Activated CD4-positive, alpha-beta T cell treated with anti-CD3 and anti-CD28 coated beads, Interleukin-2, amount 10 ng/mL, durations not matched to agents 7 days and 5 days (primary cell): ENCODE measurements around the gene SMTNL1. TPM values are rescaled to one million over a fixed set of nuclear protein-coding genes. Genes with fewer than 3 reads are reported as not detected.

Experiments used
- CTCF ChIA-PET: fragments of 350-600 bp; sonication (Branson Sonifier 250); formaldehyde crosslinking; loops from one replicate; lab custom pipeline; 2021; ENCODE audit warnings: antibody characterized with exemption; lab: Charles Lee
- POLR2A ChIA-PET: fragments of 350-600 bp; sonication (Branson Sonifier 250); formaldehyde crosslinking; loops from one replicate; lab custom pipeline; 2021; ENCODE audit warnings: antibody characterized with exemption; lab: Charles Lee
- DNase-seq: peaks from one replicate; pipeline ENCODE4 v3.0.0-alpha.2; 2020
- H3K27ac Mint-ChIP-seq: one replicate; pipeline ENCODE4 v1.8.0; 2021; ENCODE audit warnings: mild to moderate bottlenecking, moderate library complexity, mixed read lengths
- H3K27me3 Mint-ChIP-seq: one replicate; pipeline ENCODE4 v1.8.0; 2021; ENCODE audit warnings: mixed read lengths
- H3K36me3 Mint-ChIP-seq: one replicate; pipeline ENCODE4 v1.8.0; 2021; ENCODE audit warnings: low read depth, mixed read lengths
- H3K4me1 Mint-ChIP-seq: one replicate; pipeline ENCODE4 v1.8.0; 2021; ENCODE audit warnings: mixed read lengths
- H3K4me3 Mint-ChIP-seq: one replicate; pipeline ENCODE4 v1.8.0; 2021; ENCODE audit warnings: mild to moderate bottlenecking, moderate library complexity, mixed read lengths
- H3K9me3 Mint-ChIP-seq: one replicate; pipeline ENCODE4 v1.8.0; 2021; ENCODE audit warnings: mixed read lengths
- total RNA-seq, 2 experiments: library from RNA; stranded (reverse); gene quantifications; one replicate each; pipeline ENCODE4 v1.2.3, GENCODE V29; 2021

The SMTNL1 gene
- total RNA-seq, 2 experiments from 2014 or later: not detected

DNA sequence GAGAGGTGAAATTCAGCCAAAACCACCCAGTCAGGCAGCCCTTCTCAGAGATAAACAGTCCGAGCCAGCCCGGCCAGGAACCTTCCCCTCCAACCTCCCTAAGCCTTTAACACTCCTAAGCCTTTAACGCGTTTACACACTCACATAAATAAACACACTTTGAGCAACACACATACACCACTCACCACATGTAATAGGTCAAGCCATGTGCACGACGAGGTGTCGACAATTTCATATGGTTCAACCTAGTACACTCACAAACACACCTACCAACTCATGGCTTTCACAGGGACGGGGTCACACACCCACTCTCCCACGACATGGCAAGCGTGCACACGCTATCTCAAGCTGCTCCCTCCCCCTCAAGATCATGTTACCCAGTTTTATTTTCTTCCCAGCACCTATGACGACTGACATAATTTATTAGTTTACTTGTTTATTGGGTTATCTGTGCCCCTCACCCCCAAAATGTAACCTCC lies 37.4 kb upstream of the SMTNL1 start:
- Mint-ChIP-seq H3K27ac (no peak overlapping the region), H3K9me3 (no peaks in the 10 kb centered on the region), H3K36me3 (peaks cover 7% of the 10 kb centered on the region), H3K27me3 (no peaks in the 10 kb centered on the region), H3K4me3 (no peak overlapping the region), H3K4me1 (peaks cover 7% of the 10 kb centered on the region)
- ChIA-PET POLR2A (interaction anchor here (0.6 kb wide), 1 partner anchor 20 kb away, joined by 5 read pairs; no protein-coding TSS in a partner anchor), CTCF (interaction anchor here (0.9 to 1.2 kb wide), 2 partner anchors 9 to 27 kb away, joined by 4 to 5 read pairs; no protein-coding TSS in a partner anchor)
- DNase-seq: no peak

DNA sequence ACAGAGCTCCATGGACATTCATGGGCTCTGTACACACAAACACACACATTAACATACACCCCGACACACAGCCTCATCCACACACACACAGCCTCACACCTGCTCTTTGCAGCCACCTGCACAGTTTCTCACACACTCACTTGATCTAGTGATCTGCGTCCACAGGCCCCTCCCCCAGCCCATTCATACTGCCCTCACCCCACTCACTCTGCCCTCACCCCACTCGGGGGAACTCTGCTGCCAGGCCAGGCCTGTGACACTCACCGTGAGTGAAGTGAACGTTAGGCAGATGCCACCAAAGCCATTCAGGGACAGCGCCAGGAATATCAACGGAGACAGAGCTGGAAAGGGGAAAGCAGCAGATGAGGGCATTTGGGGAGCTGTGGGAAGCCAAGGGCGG lies 36.9 kb upstream of the SMTNL1 start:
- ChIA-PET POLR2A (no interaction called here), CTCF (interaction anchor here (0.9 to 1.2 kb wide), 3 partner anchors 9 to 137 kb away, joined by 3 to 5 read pairs (median 4); no protein-coding TSS in a partner anchor)
- no peaks in the 10 kb centered on the region for H3K27me3 Mint-ChIP-seq
- DNase-seq: no peak
- H3K9me3 Mint-ChIP-seq: no peaks in the 10 kb centered on the region
- peak overlapping the region; percentile 55 for H3K27ac Mint-ChIP-seq
- peaks cover 7% of the 10 kb centered on the region for H3K4me1 Mint-ChIP-seq
- peaks cover 7% of the 10 kb centered on the region for H3K36me3 Mint-ChIP-seq
- no peak overlapping the region for H3K4me3 Mint-ChIP-seq

DNA sequence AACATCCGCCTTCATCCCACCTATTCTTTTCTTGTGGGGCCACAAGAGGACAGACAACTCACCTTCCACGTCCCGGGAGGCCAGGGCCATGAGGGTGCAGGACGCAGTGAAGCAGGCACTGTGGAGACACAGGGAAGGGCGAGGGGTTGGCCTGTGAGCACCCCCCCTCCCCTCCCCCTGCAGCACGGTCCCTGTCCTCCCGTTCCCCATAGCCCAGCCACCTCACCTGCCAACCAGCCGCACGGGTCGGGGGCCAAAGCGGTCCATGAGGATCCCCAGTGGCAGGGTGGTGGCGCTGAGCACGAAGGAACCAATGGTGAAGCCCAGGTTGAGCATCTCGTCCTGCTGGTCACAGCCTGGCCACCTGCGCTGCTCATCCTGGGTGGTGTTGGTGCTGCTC lies 36.5 kb upstream of the SMTNL1 start:
- Mint-ChIP-seq H3K27me3 (no peaks in the 10 kb centered on the region), H3K9me3 (no peaks in the 10 kb centered on the region), H3K4me3 (no peak overlapping the region), H3K4me1 (peaks cover 7% of the 10 kb centered on the region), H3K36me3 (peaks cover 7% of the 10 kb centered on the region), H3K27ac (no peak overlapping the region)
- DNase-seq: no peak
- ChIA-PET POLR2A (no interaction called here), CTCF (interaction anchor here (1.0 to 2.6 kb wide), 6 partner anchors 8 to 136 kb away, joined by 3 to 15 read pairs (median 8); no protein-coding TSS in a partner anchor)

DNA sequence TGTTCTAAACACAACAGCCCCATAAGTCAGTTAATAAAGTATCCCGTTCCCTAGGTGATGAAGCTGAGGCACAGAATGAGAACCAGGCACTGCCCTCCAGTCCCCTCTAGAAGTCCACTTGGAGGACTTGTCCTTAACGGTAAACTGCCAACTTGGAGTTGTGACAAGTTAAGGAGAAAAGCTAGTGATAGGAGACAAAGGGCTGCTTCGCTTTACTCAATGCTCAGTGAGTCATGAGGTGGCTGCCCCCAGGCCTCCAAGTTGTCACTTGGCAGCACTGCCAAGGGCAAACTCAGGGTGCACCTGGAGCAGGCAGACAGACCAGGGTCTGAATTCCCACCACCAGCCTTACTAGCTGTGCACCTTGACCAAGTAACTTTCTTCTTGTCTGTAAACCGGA lies 35.4 kb upstream of the SMTNL1 start:
- CTCF ChIA-PET: interaction anchor here (0.7 to 2.6 kb wide), 8 partner anchors 9 to 25 kb away, joined by 3 to 15 read pairs (median 8); partner anchors contain the start of gene SLC43A1
- Mint-ChIP-seq H3K27ac (no peak overlapping the region), H3K4me3 (no peak overlapping the region), H3K36me3 (peaks cover 7% of the 10 kb centered on the region), H3K4me1 (peaks cover 7% of the 10 kb centered on the region), H3K27me3 (no peaks in the 10 kb centered on the region), H3K9me3 (no peaks in the 10 kb centered on the region)
- DNase-seq: no peak
- POLR2A ChIA-PET: no interaction called here

DNA sequence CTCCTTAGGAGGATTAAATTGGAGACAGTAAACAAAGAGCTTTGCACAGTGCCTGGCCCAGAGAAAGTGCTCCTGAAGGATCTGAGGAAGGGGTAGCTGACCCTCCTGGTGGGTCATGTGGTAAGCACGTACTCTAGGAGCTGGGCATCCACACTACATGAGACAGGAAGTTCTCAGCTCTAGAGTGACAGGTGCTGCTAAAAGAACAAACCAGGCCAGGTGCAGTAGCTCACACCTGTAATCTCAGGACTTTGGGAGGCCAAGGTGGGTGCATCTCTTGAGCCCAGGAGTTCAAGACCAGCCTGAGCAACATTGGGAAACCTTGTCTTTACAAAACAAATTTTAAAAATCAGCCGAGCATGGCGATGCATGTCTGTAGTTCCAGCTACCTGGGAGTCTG lies 35.0 kb upstream of the SMTNL1 start:
- Mint-ChIP-seq H3K27me3 (no peaks in the 10 kb centered on the region), H3K36me3 (peaks cover 6% of the 10 kb centered on the region), H3K9me3 (no peaks in the 10 kb centered on the region), H3K4me3 (no peak overlapping the region), H3K27ac (peak overlapping the region; percentile 13), H3K4me1 (peaks cover 7% of the 10 kb centered on the region)
- POLR2A ChIA-PET: no interaction called here
- no peak for DNase-seq
- CTCF ChIA-PET: interaction anchor here (0.7 to 2.6 kb wide), 8 partner anchors 9 to 25 kb away, joined by 3 to 15 read pairs (median 8); partner anchors contain the start of gene SLC43A1

DNA sequence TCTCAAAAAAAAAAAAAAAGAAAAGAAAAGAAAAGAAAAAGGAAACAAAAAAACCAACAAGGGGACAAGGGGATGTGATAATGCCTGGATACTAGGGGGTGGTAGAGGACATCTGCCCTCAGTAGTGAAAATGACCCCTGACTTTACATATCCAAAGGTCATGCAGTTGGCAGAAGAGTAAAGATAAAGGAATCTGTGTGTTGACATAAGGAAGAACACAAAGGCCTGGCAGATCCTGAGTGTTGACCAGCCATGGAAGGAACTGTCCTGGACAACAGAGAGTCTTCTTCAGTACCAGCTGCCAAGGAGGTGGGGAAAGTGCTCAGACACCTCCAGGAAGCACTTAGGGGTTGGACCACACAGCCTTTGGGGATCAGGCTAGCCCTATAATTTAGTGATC lies 34.5 kb upstream of the SMTNL1 start:
- H3K4me3 Mint-ChIP-seq: no peak overlapping the region
- no peak for DNase-seq
- POLR2A ChIA-PET: no interaction called here
- CTCF ChIA-PET: interaction anchor here (0.9 to 2.6 kb wide), 7 partner anchors 8 to 24 kb away, joined by 3 to 15 read pairs (median 8); partner anchors contain the start of gene SLC43A1
- H3K4me1 Mint-ChIP-seq: peaks cover 7% of the 10 kb centered on the region
- no peaks in the 10 kb centered on the region for H3K27me3 Mint-ChIP-seq
- H3K36me3 Mint-ChIP-seq: peaks cover 3% of the 10 kb centered on the region
- H3K27ac Mint-ChIP-seq: no peak overlapping the region
- no peaks in the 10 kb centered on the region for H3K9me3 Mint-ChIP-seq

DNA sequence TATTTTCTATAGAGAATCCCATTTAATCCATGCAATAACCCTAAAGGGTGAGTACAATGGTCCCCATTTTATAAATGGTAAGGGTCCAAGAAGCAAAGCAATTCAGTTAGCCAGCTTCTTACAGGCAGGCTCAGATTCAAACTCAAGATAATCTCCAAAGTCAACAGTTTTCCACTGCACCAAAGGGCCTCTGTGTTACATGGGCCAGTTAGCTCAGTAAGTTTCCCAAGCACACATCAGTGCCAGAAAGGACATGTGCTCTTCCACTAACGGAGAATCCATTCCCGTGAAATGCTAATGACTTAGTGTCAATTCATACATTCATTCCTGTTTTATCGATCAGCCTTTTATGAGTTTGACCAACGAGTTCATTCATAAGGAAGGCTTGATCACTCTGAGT lies 32.9 kb upstream of the SMTNL1 start:
- H3K27me3 Mint-ChIP-seq: no peaks in the 10 kb centered on the region
- no peak for DNase-seq
- no peak overlapping the region for H3K4me3 Mint-ChIP-seq
- peaks cover 9% of the 10 kb centered on the region for H3K4me1 Mint-ChIP-seq
- no peaks in the 10 kb centered on the region for H3K9me3 Mint-ChIP-seq
- H3K27ac Mint-ChIP-seq: no peak overlapping the region
- peaks cover 3% of the 10 kb centered on the region for H3K36me3 Mint-ChIP-seq
- POLR2A ChIA-PET: no interaction called here
- CTCF ChIA-PET: interaction anchor here (0.6 to 3.0 kb wide), 6 partner anchors 11 to 137 kb away, joined by 3 to 16 read pairs (median 4); no protein-coding TSS in a partner anchor

DNA sequence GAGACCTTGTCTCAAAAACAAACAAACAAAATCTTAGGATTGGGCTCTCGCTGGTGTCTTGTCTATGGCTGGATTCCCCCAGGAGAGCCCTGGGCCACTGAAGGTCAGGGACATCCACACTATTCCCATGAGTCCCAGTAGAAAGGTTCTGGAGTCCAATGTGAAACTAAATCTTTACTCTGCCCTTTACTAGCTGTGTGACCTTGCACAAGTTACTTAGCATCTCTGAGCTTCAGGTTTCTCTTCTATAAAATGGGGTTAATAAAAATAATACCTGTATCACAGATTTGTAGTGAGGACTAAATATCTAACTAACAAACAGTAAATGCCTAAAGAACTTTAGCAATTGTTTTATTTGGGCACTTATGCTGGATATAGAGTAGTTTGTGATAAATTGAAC lies 30.9 kb upstream of the SMTNL1 start:
- ChIA-PET POLR2A (no interaction called here), CTCF (interaction anchor here (1.4 to 3.0 kb wide), 4 partner anchors 8 to 49 kb away, joined by 3 to 16 read pairs (median 6); no protein-coding TSS in a partner anchor)
- Mint-ChIP-seq H3K4me1 (peaks cover 4% of the 10 kb centered on the region), H3K27ac (no peak overlapping the region), H3K4me3 (no peak overlapping the region), H3K36me3 (no peaks in the 10 kb centered on the region), H3K9me3 (no peaks in the 10 kb centered on the region), H3K27me3 (no peaks in the 10 kb centered on the region)
- DNase-seq: no peak

DNA sequence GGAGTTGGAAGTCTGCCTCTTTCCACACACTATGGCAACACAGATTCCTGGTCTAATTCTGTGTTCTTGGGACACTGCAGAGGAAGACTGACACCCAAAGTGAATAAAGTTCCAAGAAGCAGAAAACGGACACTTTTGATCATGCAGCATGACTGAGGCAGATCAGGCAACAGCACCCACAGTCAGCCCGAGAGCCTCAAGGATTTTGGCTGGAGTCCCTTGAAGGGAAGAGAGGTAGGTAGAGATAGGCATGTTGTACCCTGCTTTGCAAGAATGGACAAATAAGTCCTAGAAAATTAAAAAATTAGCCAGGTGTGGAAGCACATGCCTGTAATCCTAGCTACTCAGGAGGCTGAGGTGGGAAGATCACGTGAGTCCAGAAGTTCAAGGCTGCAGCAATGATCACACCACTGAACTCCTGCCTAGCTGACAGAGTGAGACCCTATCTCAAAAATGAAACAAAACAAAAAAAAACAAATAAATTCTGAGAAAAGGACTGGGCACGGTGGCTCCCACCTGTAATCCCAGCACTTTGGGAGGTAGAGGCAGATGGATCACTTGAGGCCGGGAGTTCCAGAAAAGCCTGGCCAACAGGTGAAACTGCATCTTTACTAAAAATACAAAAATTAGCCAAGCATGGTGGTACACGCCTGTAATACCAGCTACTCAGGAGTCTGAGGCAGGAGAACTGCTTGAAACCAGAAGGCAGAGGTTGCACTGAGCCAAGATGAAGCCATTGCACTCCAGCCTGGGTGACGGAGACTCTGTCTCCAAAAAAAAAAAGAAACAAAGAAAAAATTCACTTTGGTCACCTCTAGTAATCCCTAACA lies 28.8 kb upstream of the SMTNL1 start:
- POLR2A ChIA-PET: no interaction called here
- H3K36me3 Mint-ChIP-seq: no peaks in the 10 kb centered on the region
- H3K27ac Mint-ChIP-seq: no peak overlapping the region
- no peaks in the 10 kb centered on the region for H3K27me3 Mint-ChIP-seq
- DNase-seq: no peak
- H3K4me1 Mint-ChIP-seq: peaks cover 23% of the 10 kb centered on the region
- CTCF ChIA-PET: interaction anchor here (0.6 kb wide), 1 partner anchor 50 kb away, joined by 3 read pairs; no protein-coding TSS in a partner anchor
- H3K4me3 Mint-ChIP-seq: no peak overlapping the region
- no peaks in the 10 kb centered on the region for H3K9me3 Mint-ChIP-seq

DNA sequence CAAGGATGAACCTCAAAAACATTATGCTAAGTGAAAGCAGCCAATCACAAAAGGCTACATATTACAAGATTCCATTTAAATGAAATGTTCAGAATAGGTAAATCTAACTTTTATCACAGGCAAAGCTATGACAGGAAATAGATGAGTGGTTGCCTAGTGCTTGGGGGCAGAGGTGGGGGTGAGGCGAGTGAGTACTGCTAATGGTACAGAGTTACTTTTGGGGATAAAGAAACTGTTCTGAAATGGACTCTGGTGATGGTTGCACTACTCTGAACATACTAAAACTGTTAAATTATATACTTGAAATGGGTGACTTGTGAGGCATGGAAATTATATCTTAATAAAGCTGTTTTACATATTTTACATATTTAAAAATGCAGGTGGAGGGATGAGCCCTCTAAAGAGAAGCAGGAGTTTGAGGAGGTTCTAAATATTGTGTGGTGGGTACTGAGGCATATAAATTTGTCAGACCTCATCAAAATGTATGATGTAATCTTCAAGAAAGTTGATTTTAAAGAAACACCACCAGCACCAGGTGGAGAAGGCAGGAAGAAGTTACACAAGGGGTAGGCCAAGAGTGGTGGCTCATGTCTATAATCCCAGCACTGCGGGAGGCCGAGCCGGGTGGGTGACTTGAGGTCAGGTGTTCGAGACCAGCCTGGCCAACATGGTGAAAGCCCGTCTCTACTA lies 25.5 kb upstream of the SMTNL1 start:
- Mint-ChIP-seq H3K9me3 (no peaks in the 10 kb centered on the region), H3K27ac (no peak overlapping the region), H3K4me3 (no peak overlapping the region), H3K4me1 (peaks cover 33% of the 10 kb centered on the region), H3K27me3 (no peaks in the 10 kb centered on the region), H3K36me3 (peaks cover 2% of the 10 kb centered on the region)
- no peak for DNase-seq
- ChIA-PET POLR2A (no interaction called here), CTCF (interaction anchor here (0.6 to 2.0 kb wide), 6 partner anchors 10 to 53 kb away, joined by 3 to 7 read pairs (median 3); no protein-coding TSS in a partner anchor)

DNA sequence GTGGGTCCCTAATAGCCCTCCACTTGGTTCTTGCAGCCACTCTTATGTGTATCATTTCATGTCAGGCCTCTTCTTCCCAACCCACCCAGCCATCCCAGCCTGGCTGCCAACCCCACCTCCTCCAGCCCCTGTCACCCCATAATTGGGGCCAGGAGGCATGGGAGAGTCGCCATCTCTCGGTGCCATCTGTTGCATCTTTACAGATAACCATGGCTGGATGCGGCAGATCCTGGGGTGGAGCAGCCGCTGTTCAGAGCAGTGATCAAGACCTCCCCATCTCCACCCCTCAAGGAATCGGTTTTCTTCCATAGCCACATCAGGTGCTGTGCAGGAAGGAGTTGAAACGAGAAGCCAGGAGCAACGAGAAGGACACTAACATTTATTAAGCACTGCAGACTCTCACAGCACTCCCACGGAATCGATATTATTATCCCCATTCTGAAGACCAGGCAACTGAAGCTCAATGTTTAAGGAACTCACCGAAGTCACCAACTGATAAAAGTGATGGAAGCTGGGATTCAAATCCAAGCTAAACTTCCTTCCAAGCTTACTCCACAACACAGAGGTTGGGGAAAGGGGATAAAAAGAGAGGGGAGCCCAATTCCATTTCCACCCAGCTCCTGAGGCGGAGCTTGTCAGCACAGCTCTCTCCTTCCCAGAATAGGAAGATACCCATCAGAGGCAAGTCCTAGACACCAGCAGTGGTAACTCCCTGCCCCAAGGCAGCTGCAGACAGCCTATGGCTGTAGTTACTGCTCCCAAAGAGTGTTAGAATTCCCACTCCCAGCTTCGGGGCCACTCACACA lies 24.5 kb upstream of the SMTNL1 start:
- ChIA-PET POLR2A (no interaction called here), CTCF (interaction anchor here (0.9 to 6.5 kb wide), 6 partner anchors 10 to 54 kb away, joined by 3 to 49 read pairs (median 10); partner anchors contain the start of gene RTN4RL2)
- no peak for DNase-seq
- Mint-ChIP-seq H3K4me3 (no peak overlapping the region), H3K4me1 (peaks cover 33% of the 10 kb centered on the region), H3K9me3 (no peaks in the 10 kb centered on the region), H3K27ac (no peak overlapping the region), H3K27me3 (no peaks in the 10 kb centered on the region), H3K36me3 (peaks cover 2% of the 10 kb centered on the region)

DNA sequence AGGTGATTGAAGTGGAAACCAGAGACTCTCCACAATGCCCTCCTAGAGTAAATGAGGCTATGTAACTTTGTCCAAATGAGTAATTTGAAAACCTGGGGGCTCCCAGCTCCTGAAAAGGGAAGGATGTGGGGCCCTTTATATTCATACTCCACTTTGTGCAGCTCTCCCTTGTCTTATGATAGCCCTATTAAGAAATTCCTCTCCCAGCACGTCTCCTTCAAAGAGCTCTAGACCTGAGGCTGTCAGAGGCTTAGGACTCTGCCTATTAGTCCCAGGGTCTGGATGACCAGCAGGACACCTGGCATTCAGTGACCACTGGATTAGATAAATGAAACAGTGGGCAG lies 24.0 kb upstream of the SMTNL1 start:
- POLR2A ChIA-PET: no interaction called here
- Mint-ChIP-seq H3K27me3 (no peaks in the 10 kb centered on the region), H3K36me3 (peaks cover 2% of the 10 kb centered on the region), H3K4me3 (peak overlapping the region; percentile 99), H3K27ac (peak overlapping the region; percentile 68), H3K4me1 (peaks cover 33% of the 10 kb centered on the region), H3K9me3 (no peaks in the 10 kb centered on the region)
- DNase-seq: no peak
- CTCF ChIA-PET: interaction anchor here (0.9 to 6.5 kb wide), 7 partner anchors 8 to 55 kb away, joined by 3 to 49 read pairs (median 8); partner anchors contain the start of gene RTN4RL2
